AG04449 (cell line): ENCODE measurements around the gene THAP12.
"Not testable (repeated sequence)": the region's sequence is repeated elsewhere in the genome, so short reads cannot be mapped to it uniquely, and the experiment has no call there.

Experiments used
- CTCF ChIA-PET: fragments of 350-600 bp; formaldehyde crosslinking; extraction: SDS; loops from one replicate; lab custom pipeline; 2021; ENCODE audit warnings: antibody characterized with exemption; lab: Yijun Ruan, JAX
- POLR2A ChIA-PET: fragments of 400-600, 350-600 bp; formaldehyde crosslinking; extraction: SDS; loops from one replicate; lab custom pipeline; 2020; ENCODE audit warnings: antibody characterized with exemption, inconsistent platforms; lab: Yijun Ruan, JAX
- DNase-seq: peaks from one replicate; pipeline ENCODE4 v3.0.0-alpha.2; 2010; ENCODE audit warnings: low read depth, low spot score
- H3K4me3 ChIP-seq: 2 replicates; pipeline ENCODE4 v1.5.1; 2011; ENCODE audit warnings: low read depth, mild to moderate bottlenecking, control low read depth, low read length
- TF ChIP-seq, protein P1 (sequence below): IDR thresholded peaks from one replicate; pipeline ENCODE4 v1.5.1; 2011; ENCODE audit warnings: mild to moderate bottlenecking, moderate library complexity, low read length, control low read depth, inconsistent platforms; ENCODE audit not compliant: insufficient read depth; ENCODE audit errors: missing control alignments

The THAP12 gene

DNA sequence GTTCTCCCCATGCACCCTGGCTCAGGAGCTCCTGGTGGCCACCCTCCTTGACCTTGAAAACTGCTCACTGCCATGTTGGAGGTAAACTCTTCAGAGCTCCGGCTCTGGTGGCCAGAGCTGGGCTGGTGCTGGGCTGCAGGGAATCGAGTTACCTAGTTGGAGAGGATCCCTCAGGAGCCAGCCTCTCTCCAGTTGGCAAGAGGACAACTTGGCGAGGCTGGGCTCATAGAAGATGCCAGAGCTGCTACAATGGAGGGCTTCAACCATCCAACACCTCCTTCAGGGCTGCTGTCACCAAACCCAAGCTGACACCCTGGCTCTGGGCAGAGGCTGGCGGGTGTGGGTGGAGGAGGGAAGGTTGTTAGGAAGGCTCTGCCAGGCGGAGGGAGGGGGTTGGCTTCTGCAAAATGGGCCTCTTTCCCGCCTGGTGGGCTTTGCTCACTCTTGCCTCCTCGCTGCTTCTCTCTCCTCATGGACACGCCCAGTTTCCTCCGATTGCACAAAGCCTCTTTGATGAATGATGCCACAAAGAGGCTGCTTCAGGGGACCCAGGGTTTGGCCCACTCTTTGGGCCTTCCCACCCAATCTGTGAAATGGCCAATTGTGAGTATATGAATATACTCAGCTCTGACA lies 53.1 kb downstream of the THAP12 start:
- no peak overlapping the region for H3K4me3 ChIP-seq
- no peak for DNase-seq
- TF ChIP-seq, protein P1, sequence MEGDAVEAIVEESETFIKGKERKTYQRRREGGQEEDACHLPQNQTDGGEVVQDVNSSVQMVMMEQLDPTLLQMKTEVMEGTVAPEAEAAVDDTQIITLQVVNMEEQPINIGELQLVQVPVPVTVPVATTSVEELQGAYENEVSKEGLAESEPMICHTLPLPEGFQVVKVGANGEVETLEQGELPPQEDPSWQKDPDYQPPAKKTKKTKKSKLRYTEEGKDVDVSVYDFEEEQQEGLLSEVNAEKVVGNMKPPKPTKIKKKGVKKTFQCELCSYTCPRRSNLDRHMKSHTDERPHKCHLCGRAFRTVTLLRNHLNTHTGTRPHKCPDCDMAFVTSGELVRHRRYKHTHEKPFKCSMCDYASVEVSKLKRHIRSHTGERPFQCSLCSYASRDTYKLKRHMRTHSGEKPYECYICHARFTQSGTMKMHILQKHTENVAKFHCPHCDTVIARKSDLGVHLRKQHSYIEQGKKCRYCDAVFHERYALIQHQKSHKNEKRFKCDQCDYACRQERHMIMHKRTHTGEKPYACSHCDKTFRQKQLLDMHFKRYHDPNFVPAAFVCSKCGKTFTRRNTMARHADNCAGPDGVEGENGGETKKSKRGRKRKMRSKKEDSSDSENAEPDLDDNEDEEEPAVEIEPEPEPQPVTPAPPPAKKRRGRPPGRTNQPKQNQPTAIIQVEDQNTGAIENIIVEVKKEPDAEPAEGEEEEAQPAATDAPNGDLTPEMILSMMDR, result no peak
- POLR2A ChIA-PET, result no interaction called here
- CTCF ChIA-PET, result interaction anchor here (1.3 to 13.1 kb wide), 4 partner anchors 9 to 352 kb away, joined by 3 to 207 read pairs (median 12); partner anchors contain the start of gene WNT11

DNA sequence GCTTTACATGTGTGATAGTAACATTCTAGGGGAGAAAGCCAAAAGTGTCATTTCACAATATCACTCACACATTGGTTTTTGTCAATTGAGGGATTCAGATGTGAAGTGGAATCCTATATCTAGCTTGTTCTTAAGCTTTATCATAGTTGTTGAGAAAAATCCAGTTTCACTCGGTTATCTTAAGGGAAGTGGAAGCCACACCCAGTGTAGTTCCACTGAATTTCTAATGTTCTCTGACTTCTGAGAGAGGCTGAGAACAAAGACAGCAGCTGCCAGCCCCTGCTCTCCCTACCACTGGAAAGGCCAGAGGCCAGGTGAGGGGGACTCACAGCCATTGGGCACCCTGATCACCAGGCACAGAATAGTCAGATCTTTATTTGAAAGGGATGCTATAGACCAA lies 53.7 kb downstream of the THAP12 start:
- DNase-seq, result no peak
- ChIA-PET POLR2A (no interaction called here), CTCF (interaction anchor here (1.3 to 13.1 kb wide), 4 partner anchors 9 to 353 kb away, joined by 3 to 207 read pairs (median 12); partner anchors contain the start of gene WNT11)
- TF ChIP-seq, protein P1, result no peak
- no peak overlapping the region for H3K4me3 ChIP-seq

DNA sequence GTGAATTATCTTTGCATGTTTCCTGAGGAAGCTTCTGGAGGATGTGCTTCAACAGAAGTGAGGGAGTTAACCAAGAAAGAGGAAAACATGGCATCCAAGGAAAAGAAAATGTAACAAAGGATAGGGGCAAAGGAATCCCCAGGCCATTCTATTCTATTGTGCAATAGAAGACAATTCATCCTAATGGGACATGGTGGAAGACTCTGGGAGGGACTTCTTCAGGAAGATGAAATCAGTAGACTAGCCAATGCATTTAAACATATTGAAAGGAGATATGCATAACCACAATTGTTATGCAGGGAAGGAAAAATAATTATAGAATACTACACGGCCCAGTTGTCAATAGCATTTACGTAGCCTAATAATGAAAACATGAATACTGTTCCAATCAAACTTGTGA lies 55.7 kb downstream of the THAP12 start:
- DNase-seq, result no peak
- TF ChIP-seq, protein P1, result no peak
- ChIA-PET POLR2A (no interaction called here), CTCF (interaction anchor here (0.8 to 13.1 kb wide), 3 partner anchors 116 to 430 kb away, joined by 3 to 207 read pairs (median 90); partner anchors contain the start of gene WNT11)
- H3K4me3 ChIP-seq, result no peak overlapping the region

DNA sequence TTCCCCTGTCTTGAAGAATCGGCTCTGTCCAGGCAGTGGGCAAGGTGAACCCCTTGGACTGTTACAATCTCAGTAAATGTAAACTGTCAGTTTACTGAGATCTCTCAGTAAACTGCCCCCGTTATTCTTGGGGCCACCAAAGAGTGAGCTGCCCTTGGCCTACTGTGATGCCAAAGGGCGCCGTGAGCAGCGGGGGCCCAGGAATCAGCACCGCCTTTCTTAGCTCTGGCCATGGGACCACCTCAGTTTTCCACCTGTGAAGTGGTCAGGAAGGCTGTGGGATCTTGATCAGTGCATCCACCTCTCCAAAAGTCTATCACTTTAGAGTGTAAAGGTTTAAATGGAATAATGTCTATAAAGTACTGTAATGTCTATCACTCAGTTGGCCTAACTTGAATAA lies 57.1 kb downstream of the THAP12 start:
- CTCF ChIA-PET, result interaction anchor here (0.7 to 13.1 kb wide), 5 partner anchors 10 to 429 kb away, joined by 3 to 207 read pairs (median 6); partner anchors contain the start of gene WNT11

DNA sequence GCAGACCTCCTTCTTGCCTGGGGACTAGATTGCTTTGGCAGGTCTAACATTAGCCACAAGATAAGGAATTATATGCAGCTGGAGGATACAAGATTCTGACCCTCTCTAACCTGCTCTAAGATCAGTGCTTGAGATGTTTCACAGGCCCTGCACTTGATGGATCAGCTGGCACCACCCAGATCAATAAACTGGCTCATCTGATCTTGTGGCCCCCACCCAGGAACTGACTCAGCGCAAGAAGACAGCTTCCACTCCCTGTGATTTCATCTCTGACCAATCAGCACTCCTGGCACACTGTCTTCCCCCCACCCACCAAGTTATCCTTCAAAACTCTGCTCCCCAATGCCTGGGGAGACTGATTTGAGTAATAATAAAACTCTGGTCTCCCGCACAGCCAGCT lies 57.6 kb downstream of the THAP12 start:
- CTCF ChIA-PET, result interaction anchor here (0.7 to 13.1 kb wide), 7 partner anchors 9 to 428 kb away, joined by 3 to 207 read pairs (median 6); partner anchors contain the start of gene WNT11
- POLR2A ChIA-PET, result not testable (repeated sequence)

More for the DNA sequence above, 57.1 kb downstream of the THAP12 start:
- POLR2A ChIA-PET, result no interaction called here
- DNase-seq, result no peak
- H3K4me3 ChIP-seq, result no peak overlapping the region
- TF ChIP-seq, protein P1, result no peak

DNA sequence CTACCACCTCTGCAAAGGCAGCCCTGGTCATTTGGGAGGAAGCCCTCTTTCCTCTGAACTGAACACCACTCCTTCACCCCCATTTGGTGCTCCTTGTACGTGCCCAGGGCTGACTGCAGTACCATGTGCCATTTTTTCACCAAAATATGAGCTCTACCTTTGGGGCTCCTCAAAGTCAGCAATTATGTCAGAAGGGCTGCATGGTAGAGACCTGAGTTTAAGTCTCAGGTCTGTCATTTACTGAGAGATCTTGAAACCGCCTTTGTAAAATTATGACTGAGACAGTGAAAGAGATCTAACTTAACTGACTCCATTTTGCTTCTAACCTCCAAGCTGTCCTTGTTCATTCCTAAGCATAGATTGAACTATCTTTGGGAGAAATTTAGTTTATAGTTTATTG lies 58.0 kb downstream of the THAP12 start:
- ChIA-PET POLR2A (no interaction called here), CTCF (interaction anchor here (0.8 to 13.1 kb wide), 7 partner anchors 9 to 428 kb away, joined by 3 to 207 read pairs (median 6); partner anchors contain the start of gene WNT11)
- H3K4me3 ChIP-seq, result no peak overlapping the region
- no peak for DNase-seq
- TF ChIP-seq, protein P1, result no peak

More for the DNA sequence above, 57.6 kb downstream of the THAP12 start:
- not testable (repeated sequence) for DNase-seq, H3K4me3 ChIP-seq
